ENCODE data around the gene MRPL24. TPM values are rescaled to one million over a fixed set of nuclear protein-coding genes. Genes with fewer than 3 reads are reported as not detected.

Gene MRPL24
- total and polyA plus RNA-seq, 2 donors from 2014 or later = 71.9 to 174 TPM

DNA sequence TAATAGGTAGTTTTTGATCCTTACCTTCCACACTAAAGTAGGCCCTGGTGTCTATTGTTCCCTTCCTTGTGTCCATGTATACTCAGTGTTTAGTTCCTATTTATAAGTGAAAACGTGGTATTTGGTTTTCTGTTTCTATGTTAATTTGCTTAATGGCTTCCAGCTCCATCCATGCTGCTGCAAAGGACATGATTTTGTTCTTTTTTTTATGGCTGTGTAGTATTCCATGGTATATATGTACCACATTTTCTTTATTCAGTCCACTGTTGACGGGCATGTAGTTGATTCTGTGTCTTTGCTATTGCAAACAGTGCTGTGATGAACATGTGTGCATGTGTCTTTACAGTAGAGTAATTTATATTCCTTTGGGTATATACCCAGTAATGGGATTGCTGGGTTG lies 47.2 kb upstream of the MRPL24 start:
- H3K4me3 ChIP-seq (ENCODE audit: low read length in 3 of 3) = no peak overlapping the region
- no peaks in the 10 kb centered on the region for H3K27me3 ChIP-seq (ENCODE audit: control insufficient read depth, insufficient read depth, low read length)
- FAIRE-seq = no peak
- H3K9me3 ChIP-seq (ENCODE audit: control insufficient read depth in 2 of 3, insufficient read depth in 1 of 3, low read length in 3 of 3) = no peaks in the 10 kb centered on the region
- TF ChIP-seq, protein P1, sequence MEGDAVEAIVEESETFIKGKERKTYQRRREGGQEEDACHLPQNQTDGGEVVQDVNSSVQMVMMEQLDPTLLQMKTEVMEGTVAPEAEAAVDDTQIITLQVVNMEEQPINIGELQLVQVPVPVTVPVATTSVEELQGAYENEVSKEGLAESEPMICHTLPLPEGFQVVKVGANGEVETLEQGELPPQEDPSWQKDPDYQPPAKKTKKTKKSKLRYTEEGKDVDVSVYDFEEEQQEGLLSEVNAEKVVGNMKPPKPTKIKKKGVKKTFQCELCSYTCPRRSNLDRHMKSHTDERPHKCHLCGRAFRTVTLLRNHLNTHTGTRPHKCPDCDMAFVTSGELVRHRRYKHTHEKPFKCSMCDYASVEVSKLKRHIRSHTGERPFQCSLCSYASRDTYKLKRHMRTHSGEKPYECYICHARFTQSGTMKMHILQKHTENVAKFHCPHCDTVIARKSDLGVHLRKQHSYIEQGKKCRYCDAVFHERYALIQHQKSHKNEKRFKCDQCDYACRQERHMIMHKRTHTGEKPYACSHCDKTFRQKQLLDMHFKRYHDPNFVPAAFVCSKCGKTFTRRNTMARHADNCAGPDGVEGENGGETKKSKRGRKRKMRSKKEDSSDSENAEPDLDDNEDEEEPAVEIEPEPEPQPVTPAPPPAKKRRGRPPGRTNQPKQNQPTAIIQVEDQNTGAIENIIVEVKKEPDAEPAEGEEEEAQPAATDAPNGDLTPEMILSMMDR (IDR thresholded peaks at IDR 0.05; ENCODE audit: borderline replicate concordance, extremely low read depth, insufficient read depth) = no peak
- peaks cover 6 to 49% (median 32%) of the 10 kb centered on the region in 3 donors for H3K36me3 ChIP-seq (ENCODE audit: control insufficient read depth in 2 of 3, insufficient read depth in 3 of 3, low read length in 3 of 3)
- DNase-seq = no peak
- no peak overlapping the region for H3K9ac ChIP-seq (ENCODE audit: low read length in 3 of 3)
- intact Hi-C loops (cut with DNase I) = no loop called here
- no peaks in the 10 kb centered on the region for H3K4me1 ChIP-seq (ENCODE audit: control insufficient read depth in 2 of 3, insufficient read depth in 2 of 3, low read depth in 1 of 3, low read length in 3 of 3)
- no peak overlapping the region for H3K27ac ChIP-seq (ENCODE audit: low read depth in 2 of 2, low read length in 2 of 2)

DNA sequence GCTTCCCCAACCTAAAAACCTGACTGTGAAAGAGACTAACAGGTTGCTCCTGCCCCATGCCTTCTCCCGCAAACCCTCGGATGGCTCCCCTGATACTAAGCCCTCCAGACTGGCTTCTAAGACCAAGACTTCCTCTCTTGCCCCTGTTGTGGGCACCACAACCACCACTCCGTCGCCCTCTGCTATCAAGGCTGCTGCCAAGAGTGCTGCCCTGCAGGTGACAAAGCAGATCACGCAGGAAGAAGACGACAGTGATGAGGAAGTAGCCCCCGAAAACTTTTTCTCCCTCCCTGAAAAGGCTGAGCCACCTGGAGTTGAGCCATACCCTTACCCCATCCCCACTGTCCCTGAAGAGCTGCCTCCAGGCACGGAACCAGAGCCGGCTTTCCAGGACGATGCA lies 45.8 kb upstream of the MRPL24 start:
- TF ChIP-seq, protein P1 (IDR thresholded peaks at IDR 0.05; ENCODE audit: borderline replicate concordance, extremely low read depth, insufficient read depth) = no peak
- peaks cover 6 to 38% (median 27%) of the 10 kb centered on the region in 3 donors for H3K36me3 ChIP-seq (ENCODE audit: control insufficient read depth in 2 of 3, insufficient read depth in 3 of 3, low read length in 3 of 3)
- FAIRE-seq = no peak

DNA sequence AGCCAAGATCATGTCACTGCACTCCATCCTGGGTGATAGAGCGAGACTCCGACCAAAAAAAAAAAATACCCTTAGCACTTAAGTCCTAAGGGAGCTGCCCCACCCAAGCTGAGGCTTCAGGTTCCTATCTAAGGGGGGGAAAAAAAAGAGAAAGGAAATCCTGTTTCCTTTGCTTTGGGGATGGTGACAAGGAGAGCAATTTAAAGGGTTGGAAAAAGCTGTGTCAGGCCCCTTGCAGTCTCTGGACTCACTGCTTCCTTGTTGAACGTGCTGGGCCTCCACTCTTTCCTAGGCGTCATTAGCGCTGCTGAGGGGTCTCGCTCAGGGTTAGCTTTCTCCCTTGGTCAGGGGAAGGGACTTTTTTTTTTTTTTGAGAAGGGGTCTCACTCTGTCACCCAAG lies 44.6 kb upstream of the MRPL24 start:
- TF ChIP-seq, protein P1 (IDR thresholded peaks at IDR 0.05; ENCODE audit: borderline replicate concordance, extremely low read depth, insufficient read depth) = no peak
- H3K27me3 ChIP-seq (ENCODE audit: control insufficient read depth, insufficient read depth, low read length) = no peaks in the 10 kb centered on the region
- intact Hi-C loops (cut with DNase I) = no loop called here
- no peak for DNase-seq
- no peaks in the 10 kb centered on the region for H3K9me3 ChIP-seq (ENCODE audit: control insufficient read depth in 2 of 3, insufficient read depth in 1 of 3, low read length in 3 of 3)
- peaks cover 4 to 30% (median 21%) of the 10 kb centered on the region in 3 donors for H3K36me3 ChIP-seq (ENCODE audit: control insufficient read depth in 2 of 3, insufficient read depth in 3 of 3, low read length in 3 of 3)
- no peak overlapping the region for H3K27ac ChIP-seq (ENCODE audit: low read depth in 2 of 2, low read length in 2 of 2)
- no peak for FAIRE-seq
- no peaks in the 10 kb centered on the region for H3K4me1 ChIP-seq (ENCODE audit: control insufficient read depth in 2 of 3, insufficient read depth in 2 of 3, low read depth in 1 of 3, low read length in 3 of 3)
- no peak overlapping the region for H3K4me3 ChIP-seq (ENCODE audit: low read length in 3 of 3)
- no peak overlapping the region for H3K9ac ChIP-seq (ENCODE audit: low read length in 3 of 3)

More for the DNA sequence above, 45.8 kb upstream of the MRPL24 start:
- no peak for DNase-seq
- Histone ChIP-seq H3K27me3 (ENCODE audit: control insufficient read depth, insufficient read depth, low read length) (no peaks in the 10 kb centered on the region), H3K9ac (ENCODE audit: low read length in 3 of 3) (no peak overlapping the region), H3K4me3 (ENCODE audit: low read length in 3 of 3) (no peak overlapping the region), H3K27ac (ENCODE audit: low read depth in 2 of 2, low read length in 2 of 2) (no peak overlapping the region), H3K4me1 (ENCODE audit: control insufficient read depth in 2 of 3, insufficient read depth in 2 of 3, low read depth in 1 of 3, low read length in 3 of 3) (no peaks in the 10 kb centered on the region), H3K9me3 (ENCODE audit: control insufficient read depth in 2 of 3, insufficient read depth in 1 of 3, low read length in 3 of 3) (no peaks in the 10 kb centered on the region)
- intact Hi-C loops (cut with DNase I) = no loop called here

DNA sequence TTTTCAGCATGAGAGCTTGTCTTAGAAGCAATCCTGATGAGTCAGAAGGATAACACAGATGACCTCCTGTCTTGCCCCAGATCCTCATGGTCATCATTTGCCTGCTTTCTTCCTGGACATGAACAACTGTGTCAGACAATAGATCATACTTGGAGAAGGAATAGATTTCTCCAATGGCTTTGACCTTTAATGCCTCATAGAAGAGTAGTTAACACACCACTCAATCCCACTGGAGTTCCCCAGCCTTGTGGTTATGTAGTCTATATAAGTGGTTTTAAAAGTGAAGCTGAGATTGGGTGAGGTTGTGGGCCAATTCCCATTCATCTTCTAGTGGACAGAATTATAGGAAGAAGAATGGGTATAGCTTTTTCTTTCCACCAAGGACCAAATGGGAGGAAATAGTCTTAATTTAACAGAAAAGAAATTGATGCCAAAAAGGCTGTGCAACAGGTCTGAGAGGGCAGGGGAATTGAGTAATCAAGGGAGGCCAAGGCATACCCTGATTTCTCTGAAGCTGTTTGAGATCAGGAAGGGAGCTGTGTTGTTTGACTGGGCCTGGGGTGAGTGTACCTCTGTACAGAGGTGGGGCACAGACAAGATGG lies 40.8 kb upstream of the MRPL24 start:
- intact Hi-C loops (cut with DNase I) = no loop called here
- Histone ChIP-seq H3K36me3 (ENCODE audit: control insufficient read depth in 2 of 3, insufficient read depth in 3 of 3, low read length in 3 of 3) (peaks cover 2 to 21% (median 17%) of the 10 kb centered on the region in 3 donors), H3K27ac (ENCODE audit: low read depth in 2 of 2, low read length in 2 of 2) (no peak overlapping the region), H3K9me3 (ENCODE audit: control insufficient read depth in 2 of 3, insufficient read depth in 1 of 3, low read length in 3 of 3) (no peaks in the 10 kb centered on the region), H3K27me3 (ENCODE audit: control insufficient read depth, insufficient read depth, low read length) (no peaks in the 10 kb centered on the region), H3K4me3 (ENCODE audit: low read length in 3 of 3) (no peak overlapping the region), H3K9ac (ENCODE audit: low read length in 3 of 3) (no peak overlapping the region), H3K4me1 (ENCODE audit: control insufficient read depth in 2 of 3, insufficient read depth in 2 of 3, low read depth in 1 of 3, low read length in 3 of 3) (peaks cover 0 to 3% (median 0%) of the 10 kb centered on the region in 3 donors)
- no peak for FAIRE-seq
- TF ChIP-seq, protein P1 (IDR thresholded peaks at IDR 0.05; ENCODE audit: borderline replicate concordance, extremely low read depth, insufficient read depth) = no peak
- DNase-seq = no peak

All from kidney (tissue), 14 donors.